NOMO-1 (cell line): ENCODE data around the gene NCOA3.
"Not testable (repeated sequence)": the region's sequence is repeated elsewhere in the genome, so short reads cannot be mapped to it uniquely, and the experiment has no call there.

Source experiments
- DNase-seq, 2 experiments: peaks; one replicate each; lab custom pipeline; 2025; ENCODE audit not compliant: unreplicated experiment in 2 of 2; lab: John Stamatoyannopoulos, UW

NCOA3 gene

DNA sequence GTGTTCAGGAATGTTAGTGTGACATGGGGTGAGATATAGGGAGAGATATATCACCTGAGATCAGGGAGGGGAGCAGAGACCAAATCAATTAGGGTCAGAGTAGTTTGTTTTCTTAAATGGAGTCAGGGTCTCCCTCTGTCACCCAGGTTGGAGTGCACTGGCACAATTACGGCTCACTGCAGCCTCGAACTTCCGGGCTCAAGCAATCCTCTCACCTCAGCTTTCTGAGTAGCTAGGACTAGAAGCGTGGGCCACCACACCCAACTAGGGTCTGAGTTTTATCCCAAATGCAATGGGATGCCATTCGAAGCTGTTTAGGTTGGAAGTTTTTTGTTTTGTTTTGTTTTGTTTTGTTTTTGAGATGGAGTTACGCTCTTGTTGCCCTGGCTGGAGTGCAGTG, 3.1 kb upstream of the NCOA3 start:
- DNase-seq, result no peak

DNA sequence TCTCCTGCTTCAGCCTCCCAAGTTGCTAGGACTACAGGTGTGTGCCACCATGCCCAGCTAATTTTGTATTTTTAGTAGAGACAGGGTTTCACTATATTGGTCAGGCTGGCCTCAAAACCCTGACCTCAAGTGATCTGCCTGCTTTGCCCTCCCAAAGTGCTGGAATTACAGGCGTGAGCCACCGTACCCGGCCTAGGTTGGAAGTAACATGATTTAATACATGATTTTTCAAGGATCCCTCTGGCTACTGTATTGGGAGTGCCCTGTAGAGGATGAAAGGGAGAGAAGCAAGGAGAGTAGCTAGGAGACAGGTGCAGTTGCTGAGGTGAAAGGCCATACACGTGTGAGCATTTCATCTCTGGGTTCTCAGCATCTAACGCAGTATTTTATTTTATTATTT, 2.6 kb upstream of the NCOA3 start:
- no peak for DNase-seq

DNA sequence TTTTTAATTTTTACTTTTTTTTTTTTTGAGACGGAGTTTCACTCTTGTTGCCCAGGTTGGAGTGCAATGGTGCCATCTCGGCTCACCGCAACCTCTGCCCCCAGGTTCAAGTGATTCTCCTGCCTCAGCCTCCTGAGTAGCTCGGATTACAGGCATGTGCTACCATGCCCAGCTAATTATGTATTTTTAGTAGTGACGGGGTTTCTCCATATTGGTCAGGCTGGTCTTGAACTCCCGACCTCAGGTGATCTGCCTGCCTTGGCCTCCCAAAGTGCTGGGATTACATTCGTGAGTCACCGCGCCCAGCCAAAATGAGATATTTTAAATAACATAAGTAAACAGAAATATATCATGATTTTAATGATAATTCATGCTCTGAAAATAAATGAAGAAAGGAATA, 1.6 kb upstream of the NCOA3 start:
- DNase-seq, result not testable (repeated sequence)

DNA sequence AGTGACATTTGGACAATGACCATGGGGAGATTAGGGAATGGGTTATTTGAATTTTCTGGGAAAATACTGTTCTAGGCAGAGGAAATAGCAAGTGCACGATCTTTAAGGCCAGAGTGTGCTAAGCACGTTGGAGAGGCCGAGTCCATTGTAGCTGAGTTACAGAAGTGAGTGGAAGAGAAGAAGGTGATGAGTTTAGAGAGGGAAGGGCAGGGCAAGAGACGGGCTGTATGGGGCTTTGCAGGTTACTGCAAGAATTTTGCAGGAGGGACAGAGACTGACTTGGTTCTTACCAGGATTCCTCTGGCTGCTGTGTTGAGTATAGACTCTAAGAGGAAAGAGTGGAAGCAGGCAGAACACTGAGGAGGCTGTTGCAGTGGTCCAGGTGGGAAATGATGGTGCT, 1.1 kb upstream of the NCOA3 start:
- no peak for DNase-seq

DNA sequence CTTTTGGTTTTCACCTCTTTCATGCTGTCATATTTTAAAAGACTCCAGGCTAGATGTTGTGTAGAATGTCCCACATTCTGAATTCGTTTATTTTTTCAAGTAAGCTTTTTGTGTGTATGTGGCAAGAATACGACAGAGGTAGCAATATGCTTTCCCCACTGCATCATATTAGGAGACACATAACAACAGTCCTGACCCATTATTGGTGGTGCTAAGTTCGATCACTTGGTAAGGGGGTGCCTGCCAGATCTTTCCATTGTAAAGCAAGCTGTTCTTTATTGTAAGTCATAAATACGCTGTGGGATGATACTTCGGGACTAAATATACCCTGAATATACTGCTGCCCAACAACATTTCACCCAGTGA, 588 bp upstream of the NCOA3 start:
- DNase-seq, result no peak

DNA sequence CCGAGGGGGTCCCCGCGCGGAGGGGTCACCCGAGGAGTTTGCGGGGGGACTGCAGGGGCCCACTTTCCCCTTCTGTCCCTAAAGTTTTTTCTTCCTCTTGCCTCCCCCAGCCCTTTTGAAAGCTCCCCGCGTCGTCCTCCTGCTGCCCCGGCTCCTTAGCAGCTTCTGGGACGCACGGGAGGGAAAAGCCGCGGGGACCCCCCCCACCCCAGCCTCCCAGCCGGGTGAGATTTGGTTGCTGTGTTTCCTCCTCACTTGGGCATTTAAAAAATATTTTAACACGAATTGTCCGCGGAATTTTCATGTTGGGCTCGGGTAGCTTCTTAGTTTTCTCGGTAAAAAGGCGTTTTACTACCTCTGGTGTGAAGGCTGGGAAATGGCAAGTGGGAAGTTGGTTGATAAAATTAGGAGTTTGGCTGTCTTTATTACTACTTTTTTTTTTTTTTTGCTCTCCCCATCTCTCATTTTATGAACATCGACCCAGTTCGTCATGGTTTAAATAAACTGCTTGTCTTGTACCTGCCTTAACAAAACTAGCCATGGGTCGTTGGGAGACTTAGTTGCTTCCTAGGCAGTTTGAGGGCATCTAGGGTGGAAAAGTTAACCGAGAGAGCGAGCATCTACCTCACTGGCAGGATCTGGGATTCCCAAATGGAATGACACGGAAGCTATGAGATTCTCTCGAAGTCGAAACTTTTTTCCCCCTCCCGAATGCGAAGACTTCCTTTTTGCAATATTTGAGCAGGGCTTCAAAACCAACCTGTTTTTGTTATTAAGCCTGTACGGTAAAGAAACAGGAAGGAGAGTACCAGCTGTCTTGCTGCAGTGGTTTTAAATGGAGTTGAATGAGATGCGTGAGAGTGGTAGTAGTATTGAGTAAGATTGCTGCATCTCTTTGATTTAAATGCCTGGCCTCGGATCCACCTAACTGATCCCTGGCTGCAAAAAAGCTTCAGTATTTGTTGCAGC, 868 bp downstream of the NCOA3 start:
- peak; percentile 78 to 95 for DNase-seq

DNA sequence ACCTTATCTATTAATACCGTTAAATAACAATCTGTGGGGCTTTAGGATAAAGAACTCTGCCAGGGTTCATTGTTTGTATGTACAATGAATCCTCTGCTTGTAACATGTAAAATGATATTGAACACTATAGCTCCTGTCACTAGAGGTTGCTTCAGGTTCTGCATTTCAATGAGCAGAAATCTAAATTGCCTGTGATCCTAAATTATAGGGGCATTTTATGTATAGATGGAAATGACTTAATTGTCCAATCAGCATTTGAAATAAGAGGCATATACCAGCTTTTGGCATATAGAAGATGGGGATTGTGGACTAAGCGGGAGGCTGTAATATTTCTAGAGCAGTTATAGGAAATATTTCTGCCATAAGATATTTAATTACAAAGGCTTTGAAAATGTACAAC, 2.0 kb downstream of the NCOA3 start:
- DNase-seq, result no peak

DNA sequence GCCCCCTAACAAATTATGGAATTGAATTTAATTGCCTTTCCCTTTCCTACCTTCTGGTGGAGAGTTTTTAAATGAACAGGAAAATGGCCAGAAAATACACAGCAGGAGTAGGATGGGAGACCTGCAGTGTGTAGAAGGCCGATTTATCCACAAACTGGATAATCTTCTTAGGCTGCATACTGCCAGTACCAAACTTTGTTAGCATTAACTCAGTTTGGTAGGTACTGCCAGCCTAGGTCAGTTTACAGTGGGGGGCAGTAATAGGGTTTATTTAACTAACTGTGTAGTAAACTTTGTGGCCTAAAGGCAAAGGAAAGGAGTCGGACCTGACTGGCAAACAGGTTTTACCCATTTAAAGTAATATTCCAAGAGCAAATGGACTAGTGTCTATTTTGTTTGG, 4.6 kb downstream of the NCOA3 start:
- no peak for DNase-seq

DNA sequence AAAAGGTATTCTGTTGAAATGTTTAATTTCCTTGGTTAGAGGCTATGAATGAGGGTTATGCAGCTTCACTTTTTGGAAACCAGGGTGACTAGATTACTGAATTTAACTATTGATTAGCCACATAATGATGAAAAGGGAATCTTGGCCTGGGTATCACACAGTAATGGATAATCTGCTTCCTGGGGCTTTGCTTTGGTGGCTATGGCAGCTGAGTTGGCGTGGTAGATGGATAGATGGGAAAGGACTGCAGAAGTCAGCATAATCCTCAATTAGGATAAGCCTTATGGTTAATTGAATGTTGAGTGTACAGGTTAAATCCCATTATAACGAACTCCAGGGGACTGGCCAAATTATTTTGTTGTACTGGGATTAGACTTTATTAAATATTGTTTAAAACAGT, 5.2 kb downstream of the NCOA3 start:
- no peak for DNase-seq

DNA sequence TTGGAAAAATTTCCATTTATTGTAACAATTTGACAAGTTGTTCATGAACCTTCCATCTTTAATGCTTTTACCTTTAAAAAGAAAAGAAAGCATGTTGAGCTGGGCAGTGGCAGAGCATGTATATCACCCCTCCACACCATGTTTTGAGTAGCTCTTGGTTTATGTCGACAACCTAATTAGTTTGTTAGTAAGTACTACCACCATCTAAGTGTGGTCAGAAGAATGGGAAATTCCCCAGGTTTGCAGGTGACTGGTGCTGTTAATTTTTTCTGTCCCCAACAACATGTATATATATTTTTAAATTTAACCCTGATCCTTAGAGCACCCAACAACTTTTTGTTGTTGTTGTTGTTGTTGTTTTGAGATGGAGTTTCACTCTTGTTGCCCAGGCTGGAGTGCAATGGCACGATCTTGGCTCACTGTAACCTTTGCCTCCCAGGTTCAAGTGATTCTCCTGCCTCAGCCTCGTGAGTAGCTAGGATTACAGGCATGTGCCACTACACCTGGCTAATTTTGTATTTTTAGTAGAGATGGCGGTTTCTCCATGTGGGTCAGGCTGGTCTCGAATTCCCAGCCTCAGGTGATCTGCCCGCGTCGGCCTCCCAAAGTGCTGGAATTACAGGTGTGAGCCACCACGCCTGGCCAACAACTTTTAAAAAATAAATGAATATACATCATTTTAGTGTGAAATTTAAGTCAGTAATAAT, 5.7 kb downstream of the NCOA3 start:
- DNase-seq, result not testable (repeated sequence)

DNA sequence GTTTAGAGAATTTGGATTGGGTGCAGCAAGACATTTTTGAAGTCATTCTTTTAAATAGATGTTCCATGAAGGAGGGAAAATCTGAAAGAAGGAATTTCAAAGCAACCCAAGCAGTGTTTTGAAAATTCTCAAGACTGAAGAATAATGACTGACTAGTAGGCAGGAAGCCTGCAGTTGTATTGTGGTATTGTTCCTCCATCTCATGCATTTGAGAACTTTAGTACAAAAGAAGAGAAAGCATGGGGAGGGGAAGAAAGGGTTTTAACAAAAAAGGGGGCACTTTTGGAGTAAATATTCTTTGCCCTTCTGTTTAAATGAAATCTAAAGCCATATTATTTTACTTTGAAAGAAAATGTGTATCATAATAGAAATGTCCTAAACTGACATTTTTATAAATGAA, 6.6 kb downstream of the NCOA3 start:
- no peak for DNase-seq

DNA sequence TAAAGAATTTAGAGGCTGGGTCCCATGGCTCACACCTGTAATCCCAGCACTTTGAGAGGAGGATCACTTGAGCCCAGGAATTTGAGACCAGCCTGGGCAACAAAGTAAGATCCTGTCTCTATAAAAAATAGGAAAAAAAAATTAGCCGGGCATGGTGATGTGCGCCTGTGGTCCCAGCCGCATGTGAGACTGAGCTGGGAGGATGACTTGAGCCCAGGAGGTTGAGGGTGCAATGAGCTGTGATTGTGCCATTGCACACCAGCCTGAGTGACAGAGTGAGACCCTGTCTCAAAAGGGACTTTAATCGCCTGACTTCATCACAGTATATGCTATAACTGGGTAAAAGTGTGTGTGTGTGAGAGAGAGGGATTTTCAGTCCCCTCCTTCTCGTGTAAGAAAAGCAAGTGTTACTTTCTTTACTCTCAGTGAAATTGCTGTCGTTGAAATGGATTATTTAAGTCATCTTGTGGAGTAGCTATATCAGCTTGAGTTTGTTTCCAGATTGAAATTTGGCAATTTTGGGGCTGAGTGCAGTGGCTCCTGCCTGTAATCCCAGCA, 7.5 kb downstream of the NCOA3 start:
- DNase-seq, result no peak

DNA sequence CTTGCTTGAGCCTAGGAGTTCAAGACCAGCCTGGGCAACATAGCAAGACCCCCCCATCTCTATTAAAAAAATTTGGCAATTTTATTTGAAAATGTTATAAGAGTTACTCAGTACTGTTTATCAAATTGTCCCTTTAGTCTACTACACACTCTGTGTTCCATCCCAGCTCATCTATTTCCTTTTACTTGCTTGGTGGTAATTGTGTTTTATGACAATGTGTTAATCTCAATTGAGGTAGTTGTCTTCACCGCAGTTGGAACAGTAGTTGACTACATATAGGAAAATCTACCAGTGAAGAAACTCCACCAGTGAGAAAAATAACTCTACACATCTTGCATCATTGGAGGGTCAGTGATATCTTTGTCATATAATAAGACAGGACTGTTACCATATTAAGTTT, 8.0 kb downstream of the NCOA3 start:
- DNase-seq, result no peak

DNA sequence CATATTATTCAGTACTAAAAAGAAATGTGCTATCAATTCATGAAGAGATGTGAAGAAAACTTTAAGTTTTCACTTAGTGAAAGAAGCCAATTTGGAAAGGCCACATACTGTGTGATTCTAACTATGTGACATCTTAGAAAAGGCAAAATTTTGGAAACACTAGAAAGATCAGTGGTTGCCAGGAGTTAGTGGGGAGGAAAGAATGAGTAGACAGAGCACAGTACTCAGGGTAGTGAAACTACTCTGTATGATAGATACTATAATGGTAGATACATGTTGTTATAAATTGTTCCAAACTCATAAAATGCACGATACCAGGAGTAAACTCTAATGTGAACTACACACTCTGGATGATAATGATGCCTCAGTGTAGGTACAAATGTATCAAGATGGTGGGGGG, 14.2 kb downstream of the NCOA3 start:
- DNase-seq, result no peak

DNA sequence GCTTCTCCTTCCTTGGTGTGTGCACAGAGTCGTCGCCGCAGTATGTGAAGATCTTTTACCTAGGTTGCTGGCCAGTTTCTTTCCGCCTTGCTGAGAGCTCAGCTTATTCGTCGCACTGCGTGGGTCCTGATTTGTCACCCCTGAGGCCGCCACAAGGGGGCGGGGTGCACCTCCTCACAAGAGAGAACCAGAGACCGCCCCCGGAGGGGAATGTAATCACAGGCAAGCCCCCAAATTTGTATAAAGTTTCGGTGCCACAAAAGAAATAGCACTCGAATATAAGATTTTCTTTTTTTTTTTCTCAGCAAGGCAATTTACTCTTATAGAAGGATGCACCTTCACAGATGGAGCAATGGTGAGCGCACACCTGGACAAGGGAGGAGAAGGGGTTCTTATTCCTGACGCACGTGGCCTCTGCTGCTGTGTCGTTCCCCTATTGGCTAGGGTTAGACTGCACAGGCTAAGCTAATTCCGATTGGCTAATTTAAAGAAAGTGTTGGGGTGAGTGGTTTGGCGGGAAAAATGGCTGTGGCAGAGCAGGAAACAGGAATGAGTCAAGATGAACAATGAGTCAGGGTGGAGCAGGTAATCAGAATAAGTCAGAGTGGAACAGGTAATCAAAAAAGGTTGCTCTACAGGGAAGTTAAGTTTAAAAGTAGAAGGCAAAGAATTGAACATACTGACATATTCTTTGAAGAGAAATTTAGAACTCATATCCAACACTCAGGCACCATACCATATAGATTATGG, 19.5 kb downstream of the NCOA3 start:
- no peak for DNase-seq

DNA sequence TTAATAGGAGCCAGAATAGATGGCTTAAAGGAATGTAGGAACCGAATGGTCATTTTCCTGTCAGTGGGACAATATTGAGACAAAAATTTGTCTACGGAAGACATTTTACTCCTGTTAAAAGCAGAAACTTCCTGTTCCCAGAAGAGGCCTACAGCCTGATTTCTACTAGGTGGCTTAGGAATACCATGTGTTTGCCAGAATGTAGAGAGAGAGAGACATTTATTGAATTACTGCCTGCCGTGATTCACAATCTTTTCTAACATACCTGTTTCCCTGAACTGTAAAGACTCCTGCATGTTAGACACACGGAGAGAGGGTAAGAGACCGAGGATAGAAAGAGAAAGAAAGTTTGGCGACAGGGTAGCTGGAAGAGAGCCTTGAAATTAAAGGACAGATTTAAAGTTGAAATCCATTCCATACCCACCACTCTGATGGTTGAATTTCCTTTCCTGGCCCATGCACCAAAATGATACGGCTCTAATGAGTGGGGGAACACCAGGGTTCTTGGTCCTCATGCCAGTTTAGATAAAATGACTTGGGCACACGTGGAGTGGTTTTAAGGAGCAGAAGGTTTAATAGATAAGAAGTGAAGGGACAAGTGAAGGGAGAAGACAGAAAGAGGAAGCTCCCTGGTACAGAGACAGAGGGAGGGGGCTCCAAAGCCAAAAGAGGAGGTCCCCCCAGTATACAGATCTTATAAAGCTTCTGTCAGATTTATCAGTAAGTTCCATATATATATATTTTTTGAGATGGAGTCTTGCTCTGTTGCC, 22.5 kb downstream of the NCOA3 start:
- no peak for DNase-seq

DNA sequence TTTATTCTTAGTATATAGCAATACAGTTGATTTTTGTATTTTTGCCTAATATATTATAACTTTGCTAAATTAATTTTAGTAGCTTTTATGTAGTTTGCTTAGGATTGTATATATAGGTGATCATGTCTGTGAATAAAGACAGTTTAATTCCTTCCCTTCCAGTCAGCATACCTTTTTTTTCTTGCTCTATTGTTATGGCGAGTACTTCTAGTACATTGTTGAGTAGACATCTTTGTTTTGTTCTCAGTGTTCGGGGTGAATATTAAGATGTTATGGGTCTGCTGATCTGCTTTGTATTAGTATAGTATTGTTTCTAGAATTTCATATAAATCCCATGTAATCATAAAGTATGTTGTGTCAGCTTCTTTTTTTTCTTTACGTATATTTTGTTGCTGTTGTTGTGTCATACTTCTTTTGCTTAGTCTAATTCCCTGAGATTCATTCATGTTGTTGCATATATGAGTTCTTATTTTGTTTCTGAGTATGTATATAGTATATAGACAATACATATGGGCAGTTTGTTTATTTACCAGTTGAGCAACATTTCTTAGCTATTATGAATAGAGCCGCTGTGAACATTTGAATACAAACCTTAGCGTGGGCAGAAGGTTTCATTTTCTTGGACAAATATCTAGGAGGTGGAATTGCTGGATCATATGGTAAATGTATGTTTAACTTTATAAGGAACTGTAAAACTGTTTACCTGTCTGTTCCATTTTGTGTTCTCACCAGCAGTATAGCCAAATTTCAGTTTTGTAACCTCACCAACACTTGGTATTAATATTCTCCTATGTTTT, 25.5 kb downstream of the NCOA3 start:
- DNase-seq, result no peak

DNA sequence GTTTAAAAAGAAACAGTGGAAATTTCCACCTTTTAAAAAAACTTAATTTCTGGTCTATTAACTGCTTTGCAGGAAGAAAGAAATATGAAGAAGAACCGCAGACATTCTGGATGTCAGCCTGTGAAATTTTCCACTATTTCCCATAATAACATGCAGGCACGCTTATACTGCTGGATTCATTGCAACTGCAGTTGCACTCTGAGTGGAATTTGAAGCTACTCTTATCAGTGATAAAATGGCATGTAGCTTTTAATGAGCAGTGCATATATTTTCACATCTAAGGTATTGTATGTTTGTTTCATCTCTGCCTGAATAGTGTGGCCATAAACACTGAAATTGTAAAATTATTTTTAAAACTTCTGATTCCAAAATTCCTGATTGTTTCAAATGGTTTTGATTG, 28.2 kb downstream of the NCOA3 start:
- no peak for DNase-seq

DNA sequence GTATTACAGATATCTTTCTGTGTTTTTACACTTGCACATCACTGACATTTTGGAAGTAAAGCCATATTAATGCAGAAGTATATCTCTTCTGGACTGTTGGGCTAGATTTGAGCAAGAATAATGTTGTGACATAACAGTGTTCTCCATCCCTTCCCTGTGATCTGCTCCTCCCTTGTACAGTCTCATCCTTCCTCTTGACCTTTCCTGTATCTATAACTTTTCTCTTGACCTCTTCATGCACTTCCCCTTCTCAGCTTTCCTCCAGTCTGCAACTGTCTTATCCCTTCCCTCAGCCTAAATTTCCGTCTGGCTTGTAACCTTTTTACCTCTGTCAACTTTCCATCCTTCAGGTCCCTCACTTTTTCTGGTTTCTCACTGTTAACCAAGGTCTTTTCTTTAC, 29.8 kb downstream of the NCOA3 start:
- DNase-seq, result peak; percentile 8 to 34

DNA sequence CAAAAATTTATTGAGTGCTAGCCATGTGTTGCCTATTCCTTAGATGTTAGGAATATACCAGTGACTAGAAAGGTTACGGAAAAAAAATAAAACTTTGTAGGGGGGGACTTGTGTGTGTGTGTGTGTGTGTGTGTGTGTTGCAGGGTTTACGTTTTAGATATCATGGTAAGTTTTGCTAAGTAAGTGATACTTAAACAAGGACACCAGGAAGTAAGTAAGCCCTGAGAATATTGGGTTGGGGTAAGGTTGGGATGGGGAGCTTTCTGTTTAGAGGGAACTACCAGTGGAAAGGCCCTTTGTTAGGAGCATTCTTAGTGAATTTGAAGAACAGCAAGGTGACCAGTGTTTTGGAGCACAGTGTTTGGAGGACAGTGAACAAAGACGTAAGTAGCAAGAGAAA, 30.3 kb downstream of the NCOA3 start:
- DNase-seq, result no peak
